HG03342 (cell line): ENCODE results near the gene GALNT13.

Source experiments
- ATAC-seq: cut with Tn5 transposase; IDR thresholded peaks from one replicate; pipeline ENCODE4 v1.9.1; 2021; ENCODE audit warnings: mild to moderate bottlenecking, moderate library complexity; ENCODE audit not compliant: unreplicated experiment

The GALNT13 gene

GRCh38 chr2:154289870-154290269 is 418.1 kb downstream of the GALNT13 start:
- ATAC-seq = no peak

- no peak for ATAC-seq
These were observed 419.8 kb downstream of the GALNT13 start for GRCh38 chr2:154291511-154291910.

- no peak for ATAC-seq
These were observed 420.2 kb downstream of the GALNT13 start for GRCh38 chr2:154291927-154292326.

- ATAC-seq = no peak
These were observed 422.1 kb downstream of the GALNT13 start for GRCh38 chr2:154293864-154294263.

- ATAC-seq = no peak
These were observed 434.7 kb downstream of the GALNT13 start for GRCh38 chr2:154306266-154306970.

- ATAC-seq = no peak
These were observed 435.3 kb downstream of the GALNT13 start for GRCh38 chr2:154307007-154307406.

- no peak for ATAC-seq
These were observed 452.9 kb downstream of the GALNT13 start for GRCh38 chr2:154324601-154325000.

GRCh38 chr2:154329510-154329909 is 457.8 kb downstream of the GALNT13 start:
- ATAC-seq = no peak

GRCh38 chr2:154331784-154332183 is 460.1 kb downstream of the GALNT13 start:
- ATAC-seq = no peak

GRCh38 chr2:154336201-154336600 is 464.5 kb downstream of the GALNT13 start:
- ATAC-seq = no peak

- ATAC-seq = no peak
These were observed 466.7 kb downstream of the GALNT13 start for GRCh38 chr2:154338352-154338967.

- ATAC-seq = no peak
These were observed 471.6 kb downstream of the GALNT13 start for GRCh38 chr2:154343282-154343681.

GRCh38 chr2:154350911-154351310 is 479.2 kb downstream of the GALNT13 start:
- no peak for ATAC-seq

GRCh38 chr2:154361276-154361675 is 489.6 kb downstream of the GALNT13 start:
- no peak for ATAC-seq

GRCh38 chr2:154368153-154368552 is 496.4 kb downstream of the GALNT13 start:
- ATAC-seq = no peak

- no peak for ATAC-seq
These were observed 499.2 kb downstream of the GALNT13 start for GRCh38 chr2:154370873-154371272.

- ATAC-seq = no peak
These were observed 502.7 kb downstream of the GALNT13 start for GRCh38 chr2:154374416-154374815.

GRCh38 chr2:154375579-154375931 is 503.8 kb downstream of the GALNT13 start:
- no peak for ATAC-seq

GRCh38 chr2:154381931-154382794 is 510.4 kb downstream of the GALNT13 start:
- no peak for ATAC-seq

- ATAC-seq = no peak
These were observed 514.5 kb downstream of the GALNT13 start for GRCh38 chr2:154386186-154386585.

GRCh38 chr2:154391051-154391450 is 519.3 kb downstream of the GALNT13 start:
- ATAC-seq = no peak

GRCh38 chr2:154392256-154392655 is 520.5 kb downstream of the GALNT13 start:
- peak; percentile 94 for ATAC-seq
